Osteoblast (primary cell): Measurements from ENCODE around the gene PARD3B. TPM values are rescaled to one million over a fixed set of nuclear protein-coding genes. Genes with fewer than 3 reads are reported as not detected.

Source experiments
- DNase-seq: peaks from one replicate; pipeline ENCODE4 v3.0.0; 2011; ENCODE audit warnings: low spot score, mixed read lengths; ENCODE audit not compliant: insufficient read length; ENCODE audit errors: missing footprints
- H2AFZ ChIP-seq: 2 replicates; pipeline ENCODE4 v1.6.0; 2011; ENCODE audit warnings: mild to moderate bottlenecking, low read length
- H3K27ac ChIP-seq: 2 replicates; pipeline ENCODE4 v1.5.1; 2011; ENCODE audit warnings: mild to moderate bottlenecking, low read depth, low read length, moderate library complexity
- H3K27me3 ChIP-seq: 2 replicates; pipeline ENCODE4 v1.6.0; 2012; ENCODE audit warnings: mild to moderate bottlenecking, control low read depth, inconsistent platforms, low read length, moderate library complexity; ENCODE audit not compliant: insufficient read depth
- H3K36me3 ChIP-seq: 2 replicates; pipeline ENCODE4 v1.5.1; 2011; ENCODE audit warnings: mild to moderate bottlenecking, low read length, control low read depth, moderate library complexity; ENCODE audit not compliant: insufficient read depth
- H3K4me1 ChIP-seq: 2 replicates; pipeline ENCODE4 v1.5.1; 2011; ENCODE audit warnings: mild to moderate bottlenecking, low read length, control low read depth, moderate library complexity; ENCODE audit not compliant: insufficient read depth
- H3K4me2 ChIP-seq: 2 replicates; pipeline ENCODE4 v1.6.0; 2011; ENCODE audit warnings: mild to moderate bottlenecking, low read length; ENCODE audit not compliant: insufficient read depth
- H3K4me3 ChIP-seq: fragments of 200-600 bp; sonication (generic); 3 replicates; pipeline ENCODE4 v1.5.1; 2012; ENCODE audit warnings: mild to moderate bottlenecking, low read length, inconsistent platforms; ENCODE audit not compliant: insufficient read depth
- H3K79me2 ChIP-seq: 2 replicates; pipeline ENCODE4 v1.6.0; 2012; ENCODE audit warnings: mild to moderate bottlenecking, low read length, control low read depth, inconsistent platforms; ENCODE audit not compliant: insufficient read depth
- H3K9me3 ChIP-seq: 2 replicates; pipeline ENCODE4 v1.5.1; 2011; ENCODE audit warnings: low read depth, low read length, control low read depth
- H4K20me1 ChIP-seq: 2 replicates; pipeline ENCODE4 v1.6.0; 2012; ENCODE audit warnings: mild to moderate bottlenecking, low read length, control low read depth; ENCODE audit not compliant: insufficient read depth
- CTCF ChIP-seq: IDR thresholded peaks from 2 replicates; pipeline ENCODE4 v1.5.1; 2011; ENCODE audit warnings: mild to moderate bottlenecking, low read depth, low read length, moderate library complexity; ENCODE audit errors: extremely low read depth
- total RNA-seq: library from RNA; depleted of rRNA; stranded (reverse); fragments of >200 nt; gene quantifications from 2 replicates; pipeline ENCODE4 v1.2.3, GENCODE V29; 2012

The PARD3B gene
- total RNA-seq, 1 donor = 22.4 TPM

DNA sequence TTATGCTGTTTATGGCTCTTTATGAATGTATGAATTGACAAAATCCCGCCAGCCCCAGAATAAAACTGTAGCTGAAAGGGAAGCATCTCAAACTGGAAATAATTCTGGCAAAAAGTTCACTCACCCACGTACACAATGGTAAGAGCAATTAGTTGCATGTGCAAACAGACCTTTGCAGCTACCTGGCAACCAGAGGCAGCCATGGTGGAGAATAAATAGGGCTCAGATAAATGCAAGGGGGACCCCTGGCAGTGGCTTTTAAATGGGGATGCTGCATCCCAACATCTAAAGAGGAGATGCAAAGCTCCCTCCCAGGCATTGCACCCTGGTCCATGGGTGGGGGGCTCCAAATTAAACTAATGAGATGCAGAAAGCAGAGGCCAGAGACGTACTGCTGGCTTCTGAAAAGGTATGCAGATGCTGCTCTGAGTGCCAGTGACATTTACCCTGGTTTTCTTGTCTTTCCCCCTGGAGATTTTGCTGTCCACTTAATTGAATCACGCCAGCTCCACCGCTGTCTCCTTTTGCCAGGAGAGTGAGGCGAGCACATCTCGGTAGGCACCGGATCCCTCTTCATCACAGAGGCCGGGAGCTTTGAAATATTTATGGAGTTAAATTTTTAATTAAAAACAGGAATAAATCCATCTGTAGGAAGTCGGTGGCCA, 1010.4 kb downstream of the PARD3B start:
- TF ChIP-seq CTCF = no peak
- DNase-seq = no peak
- Histone ChIP-seq H3K4me1 (peaks cover 3% of the 10 kb centered on the region), H3K4me3 (no peak overlapping the region), H2AFZ (no peak overlapping the region), H3K27me3 (no peaks in the 10 kb centered on the region), H3K4me2 (no peak overlapping the region), H3K36me3 (no peaks in the 10 kb centered on the region), H4K20me1 (no peaks in the 10 kb centered on the region), H3K27ac (no peak overlapping the region), H3K9me3 (no peaks in the 10 kb centered on the region), H3K79me2 (no peaks in the 10 kb centered on the region)

- no peaks in the 10 kb centered on the region for H4K20me1 ChIP-seq
- H3K9me3 ChIP-seq = no peaks in the 10 kb centered on the region
- no peaks in the 10 kb centered on the region for H3K27me3 ChIP-seq
- no peak overlapping the region for H3K4me2 ChIP-seq
- H3K79me2 ChIP-seq = no peaks in the 10 kb centered on the region
- no peak for TF ChIP-seq CTCF
- H3K27ac ChIP-seq = no peak overlapping the region
- H3K4me3 ChIP-seq = no peak overlapping the region
- peak; percentile 3 for DNase-seq
- no peaks in the 10 kb centered on the region for H3K36me3 ChIP-seq
- H2AFZ ChIP-seq = no peak overlapping the region
- peaks cover 3% of the 10 kb centered on the region for H3K4me1 ChIP-seq
Measured at GRCh38 chr2:205556357-205556756, 1011.1 kb downstream of the PARD3B start.

DNA sequence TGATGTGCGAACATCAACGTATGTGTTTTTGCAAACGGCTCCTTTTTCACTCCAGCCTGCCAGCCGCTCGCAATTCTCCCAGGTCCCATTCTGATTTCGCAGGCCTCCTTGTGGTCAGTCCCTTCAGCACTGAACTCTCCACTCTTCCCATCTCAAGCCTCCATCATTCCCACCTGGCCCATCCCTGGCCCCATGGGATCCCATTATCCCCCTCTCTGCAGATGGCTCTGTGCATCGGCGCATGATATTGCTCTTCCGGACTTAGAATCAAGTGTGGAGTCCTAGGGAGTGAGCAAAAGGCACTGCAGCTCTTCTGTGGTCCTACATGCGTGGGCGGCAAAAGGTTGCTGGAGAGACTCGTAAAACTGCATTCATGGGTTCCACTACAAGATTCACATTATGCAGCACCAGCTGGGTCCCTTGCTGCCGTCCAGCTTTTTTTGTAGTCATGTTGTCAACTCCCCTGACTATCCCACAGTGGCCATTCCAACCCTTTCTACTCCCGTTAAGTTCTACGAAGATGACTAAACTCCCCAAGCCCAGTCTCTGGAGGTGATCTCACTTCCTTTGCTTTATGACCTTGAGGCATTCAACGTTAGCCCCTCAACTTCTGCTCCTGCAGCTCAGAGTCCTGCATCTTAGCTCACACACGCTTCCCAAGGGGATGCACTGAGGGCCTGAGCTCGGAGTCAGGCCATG, 1011.7 kb downstream of the PARD3B start:
- TF ChIP-seq CTCF = no peak
- Histone ChIP-seq H3K4me1 (peaks cover 3% of the 10 kb centered on the region), H3K36me3 (no peaks in the 10 kb centered on the region), H3K4me2 (no peak overlapping the region), H3K4me3 (no peak overlapping the region), H3K27ac (no peak overlapping the region), H2AFZ (no peak overlapping the region), H3K27me3 (no peaks in the 10 kb centered on the region), H3K9me3 (no peaks in the 10 kb centered on the region), H3K79me2 (no peaks in the 10 kb centered on the region), H4K20me1 (no peaks in the 10 kb centered on the region)
- DNase-seq = no peak

- H2AFZ ChIP-seq = no peak overlapping the region
- peak; percentile 3 for DNase-seq
- TF ChIP-seq CTCF = no peak
- H4K20me1 ChIP-seq = no peaks in the 10 kb centered on the region
- peaks cover 3% of the 10 kb centered on the region for H3K4me1 ChIP-seq
- H3K4me3 ChIP-seq = no peak overlapping the region
- H3K36me3 ChIP-seq = no peaks in the 10 kb centered on the region
- H3K79me2 ChIP-seq = no peaks in the 10 kb centered on the region
- no peaks in the 10 kb centered on the region for H3K9me3 ChIP-seq
- no peak overlapping the region for H3K4me2 ChIP-seq
- H3K27me3 ChIP-seq = no peaks in the 10 kb centered on the region
- H3K27ac ChIP-seq = no peak overlapping the region
Measured at GRCh38 chr2:205557873-205558272, 1012.6 kb downstream of the PARD3B start.
